SK-N-SH (cell line): Measurements from ENCODE around the gene GUCY1A2. TPM values are rescaled to one million over a fixed set of nuclear protein-coding genes. Genes with fewer than 3 reads are reported as not detected.

Experiments
- CTCF ChIA-PET: fragments of 300-600, 350-600 bp; formaldehyde crosslinking; extraction: SDS; loops from one replicate; lab custom pipeline; 2021; lab: Yijun Ruan, JAX
- POLR2A ChIA-PET: fragments of 350-600 bp; sonication (Branson Sonifier 250); formaldehyde crosslinking; extraction: SDS; loops from one replicate; lab custom pipeline; 2020; ENCODE audit warnings: antibody characterized with exemption, inconsistent platforms; lab: Yijun Ruan, JAX
- DNase-seq: peaks from one replicate; pipeline ENCODE4 v3.0.0; 2012
- H2AFZ ChIP-seq: fragments of 200-600 bp; sonication (generic); 2 replicates; pipeline ENCODE4 v1.8.1; 2016; ENCODE audit warnings: antibody characterized with exemption, mild to moderate bottlenecking, low read depth
- H3F3A ChIP-seq: fragments of 200-600 bp; sonication (generic); replicated peaks from 2 replicates; pipeline ENCODE3; 2016; ENCODE audit warnings: antibody characterized with exemption, mild to moderate bottlenecking; ENCODE audit not compliant: insufficient read depth
- H3K27ac ChIP-seq, 2 experiments: fragments of 200-500 bp in 1 of 2; fragments of 200-600 bp in 1 of 2; sonication (Bioruptor generic) in 1 of 2; sonication (generic), shearing (Covaris generic) in 1 of 2; 2 replicates each; pipeline versions ENCODE4 v1.5.1 to v1.6.1; 2014 to 2016; ENCODE audit warnings: low read depth in 2 of 2, inconsistent platforms in 1 of 2, low read length in 1 of 2, mild to moderate bottlenecking in 1 of 2, mixed read lengths in 1 of 2
- H3K27me3 ChIP-seq: fragments of 200-600 bp; sonication (generic), shearing (Covaris generic); 2 replicates; pipeline ENCODE4 v1.6.1; 2016; ENCODE audit warnings: mixed run types; ENCODE audit not compliant: insufficient read depth
- H3K36me3 ChIP-seq, 2 experiments: fragments of 200-500 bp in 1 of 2; fragments of 200-600 bp in 1 of 2; sonication (Bioruptor generic) in 1 of 2; sonication (generic) in 1 of 2; replicated peaks in 1 of 2; 2 replicates each; pipeline versions ENCODE3 to v1.5.1; 2014 to 2016; ENCODE audit warnings: low read length in 1 of 2, mild to moderate bottlenecking in 1 of 2; ENCODE audit not compliant: insufficient read depth in 2 of 2, control insufficient read depth in 1 of 2
- H3K4me1 ChIP-seq, 2 experiments: fragments of 200-500 bp in 1 of 2; fragments of 200-600 bp in 1 of 2; sonication (Bioruptor generic) in 1 of 2; sonication (generic), shearing (Covaris generic) in 1 of 2; 2 replicates each; pipeline versions ENCODE4 v1.5.1 to v1.6.1; 2014 to 2016; ENCODE audit warnings: low read depth in 1 of 2, low read length in 1 of 2, mixed run types in 1 of 2; ENCODE audit not compliant: insufficient read depth in 2 of 2, control insufficient read depth in 1 of 2
- H3K4me2 ChIP-seq: fragments of 200-600 bp; sonication (generic), shearing (Covaris generic); 2 replicates; pipeline ENCODE4 v1.6.1; 2017; ENCODE audit warnings: mixed run types
- H3K4me3 ChIP-seq, 2 experiments: fragments of 200-500 bp in 1 of 2; fragments of 200-600 bp in 1 of 2; sonication (Bioruptor generic) in 1 of 2; sonication (generic), shearing (Covaris generic) in 1 of 2; 2 replicates each; pipeline versions ENCODE4 v1.5.1 to v1.8.1; 2014 to 2016; ENCODE audit warnings: low read depth in 2 of 2, inconsistent platforms in 1 of 2, low read length in 1 of 2, mild to moderate bottlenecking in 1 of 2, mixed read lengths in 1 of 2, moderate library complexity in 1 of 2
- H3K79me2 ChIP-seq: fragments of 200-600 bp; sonication (generic); 2 replicates; pipeline ENCODE4 v1.8.1; 2017; ENCODE audit warnings: mild to moderate bottlenecking; ENCODE audit not compliant: insufficient read depth
- H3K9ac ChIP-seq: fragments of 200-600 bp; sonication (generic); 2 replicates; pipeline ENCODE4 v1.6.1; 2017; ENCODE audit warnings: mixed run types
- H3K9me2 ChIP-seq: fragments of 200-600 bp; sonication (generic); 2 replicates; pipeline ENCODE4 v1.6.1; 2017; ENCODE audit warnings: mixed run types
- H3K9me3 ChIP-seq: fragments of 200-600 bp; sonication (generic); 2 replicates; pipeline ENCODE4 v1.6.1; 2017; ENCODE audit warnings: mixed run types, mild to moderate bottlenecking, moderate library complexity
- H4K20me1 ChIP-seq: fragments of 200-600 bp; sonication (generic); 2 replicates; pipeline ENCODE4 v1.6.1; 2017; ENCODE audit warnings: mild to moderate bottlenecking, mixed run types; ENCODE audit not compliant: insufficient read depth
- FOXM1 ChIP-seq: IDR thresholded peaks from 2 replicates; pipeline ENCODE4 v1.4.0; 2012; ENCODE audit warnings: low read depth, mild to moderate bottlenecking
- GABPA ChIP-seq: IDR thresholded peaks from 2 replicates; pipeline ENCODE4 v1.4.0; 2012; ENCODE audit warnings: low read depth, mild to moderate bottlenecking
- GATA2 ChIP-seq: sonication (generic); formaldehyde crosslinking; IDR thresholded peaks from 2 replicates; pipeline ENCODE4 v1.5.0; 2020; ENCODE audit warnings: mild to moderate bottlenecking, missing genetic modification reagents
- MEF2A ChIP-seq: IDR thresholded peaks from 2 replicates; pipeline ENCODE4 v1.4.0; 2012; ENCODE audit warnings: low read depth, borderline replicate concordance
- MXI1 ChIP-seq: IDR thresholded peaks from 2 replicates; pipeline ENCODE4 v1.6.1; 2012; ENCODE audit warnings: mild to moderate bottlenecking, low read depth, low read length, improper control_type of control experiment
- POLR2AphosphoS5 ChIP-seq: IDR thresholded peaks from 2 replicates; pipeline ENCODE4 v1.6.1; 2012; ENCODE audit warnings: low read depth, low read length
- REST ChIP-seq: IDR thresholded peaks from 2 replicates; pipeline ENCODE4 v1.6.1; 2012; ENCODE audit warnings: mild to moderate bottlenecking, low read depth, low read length, moderate library complexity
- RFX5 ChIP-seq: IDR thresholded peaks from 2 replicates; pipeline ENCODE4 v1.6.1; 2012; ENCODE audit warnings: mild to moderate bottlenecking, improper control_type of control experiment, low read length
- RXRA ChIP-seq: IDR thresholded peaks from 2 replicates; pipeline ENCODE4 v1.4.0; 2012; ENCODE audit warnings: low read depth, mild to moderate bottlenecking, borderline replicate concordance
- SIN3A ChIP-seq: IDR thresholded peaks from 2 replicates; pipeline ENCODE4 v1.6.1; 2012; ENCODE audit warnings: low read depth, mild to moderate bottlenecking, low read length, moderate library complexity, borderline replicate concordance
- SMC3 ChIP-seq: IDR thresholded peaks from 2 replicates; pipeline ENCODE4 v1.6.1; 2012; ENCODE audit warnings: low read depth, low read length, improper control_type of control experiment
- TAF1 ChIP-seq: IDR thresholded peaks from 2 replicates; pipeline ENCODE4 v1.6.1; 2012; ENCODE audit warnings: low read depth, mild to moderate bottlenecking, low read length, moderate library complexity, borderline replicate concordance
- TEAD4 ChIP-seq: IDR thresholded peaks from 2 replicates; pipeline ENCODE4 v1.4.0; 2012; ENCODE audit warnings: mild to moderate bottlenecking, borderline replicate concordance; ENCODE audit not compliant: insufficient read depth
- USF2 ChIP-seq: fragments of 150-350 bp; IDR thresholded peaks from 2 replicates; pipeline ENCODE4 v1.6.1; 2017; ENCODE audit warnings: antibody characterized with exemption, low read length, low read depth, borderline replicate concordance
- ZBTB33 ChIP-seq: IDR thresholded peaks from 2 replicates; pipeline ENCODE4 v1.4.0; 2012; ENCODE audit warnings: low read depth, borderline replicate concordance
- WGBS: methylation state at CpG from one replicate; pipeline ENCODE4 v1.1.6; 2017; ENCODE audit warnings: low lambda C conversion rate; 5-methylcytosine and 5-hydroxymethylcytosine counted together
- polyA plus RNA-seq, 3 experiments: library from polyadenylated mRNA; depleted of rRNA; stranded (reverse); fragments of >200 nt; gene quantifications; 2 replicates each; pipeline ENCODE4 v1.2.3, GENCODE V29; 2012

Gene GUCY1A2
- polyA plus RNA-seq, 1 of the 3 experiments (the other 2 are of a cell fraction) = 0.26 TPM

GRCh38 chr11:106983991-106984390, 34.3 kb downstream of the GUCY1A2 start:
- Histone ChIP-seq H2AFZ (no peak overlapping the region), H3K4me3 (no peak overlapping the region), H3K9me2 (no peaks in the 10 kb centered on the region), H3K27ac (no peak overlapping the region), H3K9me3 (no peaks in the 10 kb centered on the region), H3K79me2 (no peaks in the 10 kb centered on the region), H4K20me1 (no peaks in the 10 kb centered on the region), H3K4me1 (peaks cover 0 to 38% of the 10 kb centered on the region in 2 experiments; a peak in 2 of 4 replicates), H3F3A (peaks cover 19% of the 10 kb centered on the region), H3K27me3 (no peaks in the 10 kb centered on the region), H3K36me3 (no peaks in the 10 kb centered on the region), H3K4me2 (no peak overlapping the region), H3K9ac (no peak overlapping the region)
- ChIA-PET CTCF (interaction anchor here (1.7 kb wide), 1 partner anchor 18 kb away, joined by 4 read pairs; no protein-coding TSS in a partner anchor), POLR2A (no interaction called here)
- DNase-seq = no peak
- TF ChIP-seq POLR2AphosphoS5 (no peak), TEAD4 (no peak)
- 25% methylated on average over 1 of the region's 1 CpG for WGBS

- Histone ChIP-seq H4K20me1 (no peaks in the 10 kb centered on the region), H3K9me3 (no peaks in the 10 kb centered on the region), H2AFZ (no peak overlapping the region), H3K36me3 (no peaks in the 10 kb centered on the region), H3K4me1 (peaks cover 0 to 31% of the 10 kb centered on the region in 2 experiments; a peak in 2 of 4 replicates), H3K4me3 (no peak overlapping the region), H3K9ac (no peak overlapping the region), H3K27me3 (no peaks in the 10 kb centered on the region), H3K4me2 (no peak overlapping the region), H3K27ac (no peak overlapping the region), H3F3A (peaks cover 12% of the 10 kb centered on the region), H3K9me2 (no peaks in the 10 kb centered on the region), H3K79me2 (no peaks in the 10 kb centered on the region)
- POLR2A ChIA-PET = no interaction called here
- CTCF ChIA-PET = interaction anchor here (1.7 kb wide), 1 partner anchor 17 kb away, joined by 4 read pairs; no protein-coding TSS in a partner anchor
- 77% methylated on average over 4 of the region's 4 CpGs for WGBS
- no peak for DNase-seq
- TF ChIP-seq RXRA = no peak
- no peak for TF ChIP-seq SIN3A
- TF ChIP-seq ZBTB33 = no peak
- TF ChIP-seq FOXM1 = no peak
- no peak for TF ChIP-seq TAF1
- TF ChIP-seq GATA2 (CRISPR knock-in tag) = no peak
- TF ChIP-seq USF2 = no peak
- no peak for TF ChIP-seq MXI1
- no peak for TF ChIP-seq REST
- TF ChIP-seq SMC3 = no peak
- TF ChIP-seq RFX5 = no peak
- no peak for TF ChIP-seq GABPA
- no peak for TF ChIP-seq MEF2A
Measured at GRCh38 chr11:106983261-106983660, 35.0 kb downstream of the GUCY1A2 start.
